Mucosa of descending colon (tissue), 3 donors: ENCODE data around the gene C1orf21. TPM values are rescaled to one million over a fixed set of nuclear protein-coding genes. Genes with fewer than 3 reads are reported as not detected.

Experiments used
- ATAC-seq: fragments of 200-7000 bp; cut with Tn5 transposase; one replicate; pipeline ENCODE4 v1.9.1; 2020; ENCODE audit warnings: mild to moderate bottlenecking, moderate library complexity
- DNase-seq, 3 donors: peaks; one replicate each; pipeline ENCODE4 v3.0.0-alpha.2; 2020
- H3K36me3 ChIP-seq: fragments of 200-600 bp; one replicate; pipeline ENCODE4 v1.8.0; 2021; ENCODE audit warnings: low read depth, mild to moderate bottlenecking
- H3K4me1 ChIP-seq: fragments of 200-600 bp; one replicate; pipeline ENCODE4 v1.8.0; 2021; ENCODE audit warnings: low read depth, mild to moderate bottlenecking
- H3K4me3 ChIP-seq: fragments of 200-600 bp; one replicate; pipeline ENCODE4 v1.8.0; 2021; ENCODE audit warnings: mild to moderate bottlenecking
- H3K9me3 ChIP-seq: fragments of 200-600 bp; one replicate; pipeline ENCODE4 v1.8.0; 2021; ENCODE audit warnings: mild to moderate bottlenecking
- CTCF ChIP-seq: fragments of 200-600 bp; IDR thresholded peaks from one replicate; pipeline ENCODE4 v1.8.0; 2022; ENCODE audit warnings: antibody characterized with exemption, mild to moderate bottlenecking
- intact Hi-C, 2 donors: fragments of 100-400 bp; cut with DNase I in 1 of 2; cut with micrococcal nuclease in 1 of 2; formaldehyde crosslinking; loops; one replicate each; pipeline versions ENCODE4 v1.11.0 to v1.11.1; 2022; cut with DNase I, micrococcal nuclease
- total RNA-seq, 3 donors: library from RNA; stranded (reverse); fragmentation: NEBNext Ultra II Directional in 2 of 3; extraction: Animal tissue kit (Norgen Biotek cat#: 25700) in 2 of 3; gene quantifications; one replicate each; pipeline versions ENCODE4 v1.2.1 to v1.2.4, GENCODE V29; 2021 to 2023
- donor health status: DM: no; HTN: no; CAD: no; lungs with moderate emphysema.
- donor health status: DM: no; HTN: no; CAD: no.
- donor health status: DM: no; HTN: yes; CAD: no.

C1orf21 gene
- total RNA-seq, 3 donors from 2014 or later, result 70.9 to 109 (median 96.8) TPM

GRCh38 chr1:184539580-184539979 lies 152.8 kb downstream of the C1orf21 start:
- Histone ChIP-seq H3K4me1 (no peaks in the 10 kb centered on the region), H3K9me3 (no peaks in the 10 kb centered on the region), H3K4me3 (no peak overlapping the region), H3K36me3 (no peaks in the 10 kb centered on the region)
- ATAC-seq, result no peak
- intact Hi-C loops, result no loop called here
- DNase-seq, result no peak
- TF ChIP-seq CTCF, result no peak

GRCh38 chr1:184541537-184542152 lies 154.8 kb downstream of the C1orf21 start:
- Histone ChIP-seq H3K4me3 (no peak overlapping the region), H3K36me3 (no peaks in the 10 kb centered on the region), H3K4me1 (no peaks in the 10 kb centered on the region), H3K9me3 (no peaks in the 10 kb centered on the region)
- intact Hi-C loops, result no loop called here
- ATAC-seq (no peak), DNase-seq (no peak)
- no peak for TF ChIP-seq CTCF

GRCh38 chr1:184542291-184542690 lies 155.5 kb downstream of the C1orf21 start:
- no peaks in the 10 kb centered on the region for H3K4me1 ChIP-seq
- intact Hi-C loops, result no loop called here
- H3K4me3 ChIP-seq, result no peak overlapping the region
- ATAC-seq (no peak), DNase-seq (no peak)
- H3K36me3 ChIP-seq, result no peaks in the 10 kb centered on the region
- no peak for TF ChIP-seq CTCF
- H3K9me3 ChIP-seq, result no peaks in the 10 kb centered on the region

- intact Hi-C loops, result no loop called here
- TF ChIP-seq CTCF, result no peak
- Histone ChIP-seq H3K4me1 (no peaks in the 10 kb centered on the region), H3K4me3 (no peak overlapping the region), H3K36me3 (no peaks in the 10 kb centered on the region), H3K9me3 (no peaks in the 10 kb centered on the region)
- DNase-seq (no peak), ATAC-seq (no peak)
Measured at GRCh38 chr1:184545601-184546000, 158.8 kb downstream of the C1orf21 start.

- no peak for TF ChIP-seq CTCF
- no peaks in the 10 kb centered on the region for H3K9me3 ChIP-seq
- no peaks in the 10 kb centered on the region for H3K36me3 ChIP-seq
- intact Hi-C loops, result no loop called here
- no peaks in the 10 kb centered on the region for H3K4me1 ChIP-seq
- DNase-seq, result no peak
- no peak overlapping the region for H3K4me3 ChIP-seq
- ATAC-seq, result no peak
Measured at GRCh38 chr1:184552446-184552845, 165.6 kb downstream of the C1orf21 start.

- Histone ChIP-seq H3K4me3 (no peak overlapping the region), H3K36me3 (no peaks in the 10 kb centered on the region), H3K9me3 (no peaks in the 10 kb centered on the region), H3K4me1 (no peaks in the 10 kb centered on the region)
- DNase-seq, result peak in 1 of 3 donors; percentile 54
- intact Hi-C loops, result no loop called here
- TF ChIP-seq CTCF, result no peak
- peak; percentile 37 for ATAC-seq
Measured at GRCh38 chr1:184553845-184554244, 167.0 kb downstream of the C1orf21 start.
